COLO668 (cell line): ENCODE data around the gene SLC16A9.
"Not testable (repeated sequence)": the region's sequence is repeated elsewhere in the genome, so short reads cannot be mapped to it uniquely, and the experiment has no call there.

Source experiments
- DNase-seq: peaks from one replicate; lab custom pipeline; 2025; ENCODE audit not compliant: unreplicated experiment; lab: John Stamatoyannopoulos, UW

The SLC16A9 gene

GRCh38 chr10:59677253-59677831 lies 32.3 kb downstream of the SLC16A9 start:
- no peak for DNase-seq

- no peak for DNase-seq
These were observed 33.8 kb downstream of the SLC16A9 start for GRCh38 chr10:59675812-59676211.

GRCh38 chr10:59674215-59674836 lies 35.3 kb downstream of the SLC16A9 start:
- no peak for DNase-seq

GRCh38 chr10:59672150-59672875 lies 37.3 kb downstream of the SLC16A9 start:
- no peak for DNase-seq

- DNase-seq: no peak
These were observed 39.4 kb downstream of the SLC16A9 start for GRCh38 chr10:59670269-59670668.

- DNase-seq: no peak
These were observed 41.6 kb downstream of the SLC16A9 start for GRCh38 chr10:59668096-59668495.

DNA sequence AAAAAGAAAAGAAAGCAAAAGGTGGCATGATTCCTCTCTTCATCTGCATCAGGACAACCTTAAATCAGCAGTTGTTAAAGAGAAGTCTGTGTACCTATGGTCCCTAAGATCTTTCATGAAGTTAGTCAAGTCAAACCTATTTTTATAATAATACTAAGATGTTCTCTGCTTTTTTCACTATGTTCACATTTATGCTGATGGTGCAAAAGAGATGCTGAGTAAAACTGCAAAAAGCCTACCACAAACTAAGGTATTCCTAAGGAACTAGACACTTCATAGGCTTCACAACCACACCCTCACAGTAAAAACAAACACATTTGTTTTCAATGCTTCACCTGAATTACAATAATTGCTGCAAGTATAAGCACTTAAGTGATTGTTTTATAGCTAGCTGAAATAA lies 43.3 kb downstream of the SLC16A9 start:
- DNase-seq: no peak

- not testable (repeated sequence) for DNase-seq
These were observed 46.4 kb downstream of the SLC16A9 start for GRCh38 chr10:59663213-59663612.

DNA sequence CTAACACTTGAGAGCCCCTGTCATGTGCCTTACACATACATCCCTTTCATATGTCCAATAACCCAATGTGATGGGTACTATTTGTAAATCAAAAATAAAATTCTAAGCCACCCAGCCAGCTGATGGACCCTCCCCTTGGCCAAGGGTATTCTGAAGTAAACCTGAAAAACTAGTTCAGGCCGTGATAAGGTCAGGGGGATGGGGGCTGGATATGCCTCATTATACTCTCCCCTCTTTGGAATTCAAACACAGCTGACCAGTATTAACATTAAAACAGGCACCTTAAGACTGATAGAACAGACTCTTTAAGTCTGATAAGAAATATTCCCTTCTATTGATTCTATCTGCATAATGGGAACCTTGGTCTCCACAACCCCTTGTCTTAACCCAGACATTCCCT lies 51.9 kb downstream of the SLC16A9 start:
- DNase-seq: no peak

- DNase-seq: no peak
These were observed 54.3 kb downstream of the SLC16A9 start for GRCh38 chr10:59655309-59655708.

DNA sequence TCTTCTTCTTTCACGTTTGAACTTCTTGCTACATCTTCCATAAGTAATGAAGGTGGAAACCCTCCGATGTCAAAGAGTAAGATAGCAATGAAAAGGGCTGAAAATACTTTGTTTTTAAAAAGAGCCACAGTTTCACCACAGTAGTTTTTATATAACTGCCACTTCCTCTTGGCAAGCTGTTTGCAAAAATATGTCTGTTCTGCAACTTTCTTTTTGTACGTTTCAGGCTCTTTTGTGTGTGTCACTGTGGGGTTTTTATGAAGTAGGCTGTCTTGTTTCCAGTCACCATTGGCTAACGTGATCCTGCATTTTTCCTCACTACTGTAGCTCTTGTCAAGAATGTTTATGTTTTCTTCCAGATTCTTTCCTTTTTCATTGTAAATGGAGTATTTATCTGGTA lies 55.6 kb downstream of the SLC16A9 start:
- no peak for DNase-seq

GRCh38 chr10:59651902-59652301 lies 57.7 kb downstream of the SLC16A9 start:
- no peak for DNase-seq

GRCh38 chr10:59649606-59650346 lies 59.9 kb downstream of the SLC16A9 start:
- no peak for DNase-seq

GRCh38 chr10:59648711-59649201 lies 60.9 kb downstream of the SLC16A9 start:
- no peak for DNase-seq

DNA sequence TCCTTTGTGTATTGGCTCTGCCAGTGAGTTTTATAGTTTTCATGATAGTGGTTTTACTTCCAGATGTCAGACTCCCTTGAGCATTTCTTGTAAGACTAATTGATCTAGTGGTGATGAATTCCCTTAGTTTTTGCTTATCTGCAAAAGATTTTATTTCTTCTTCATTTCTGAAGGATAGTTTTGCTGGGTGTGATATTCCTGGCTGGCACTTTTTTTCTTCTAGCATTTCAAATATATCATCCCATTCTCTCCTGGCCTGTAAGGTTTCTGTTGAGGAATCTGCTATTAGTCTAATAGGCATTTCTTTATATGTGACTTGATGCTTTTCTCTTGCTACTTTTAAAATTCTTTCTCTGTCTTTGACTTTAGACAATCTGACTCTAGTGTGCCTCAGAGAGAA lies 64.8 kb downstream of the SLC16A9 start:
- no peak for DNase-seq

DNA sequence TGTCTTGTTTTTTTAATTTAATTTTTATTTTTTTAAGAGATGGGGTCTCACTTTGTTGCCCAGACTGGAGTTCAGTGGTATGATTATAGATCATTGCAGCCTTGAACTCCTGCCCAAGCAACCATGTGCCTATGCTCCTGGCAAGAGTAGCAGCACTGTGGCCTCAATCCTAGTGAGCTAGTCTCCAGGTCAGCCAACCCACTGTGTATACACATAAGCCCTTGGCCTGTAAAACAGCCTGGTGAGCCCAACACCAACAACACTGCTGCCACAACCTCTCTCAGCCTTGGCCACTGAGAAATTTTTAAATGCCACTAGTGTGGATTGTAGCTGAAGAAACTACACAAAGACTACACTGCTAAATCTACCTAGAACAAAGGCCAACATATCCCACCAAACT lies 68.0 kb downstream of the SLC16A9 start:
- not testable (repeated sequence) for DNase-seq

- no peak for DNase-seq
These were observed 74.0 kb downstream of the SLC16A9 start for GRCh38 chr10:59635502-59636290.

DNA sequence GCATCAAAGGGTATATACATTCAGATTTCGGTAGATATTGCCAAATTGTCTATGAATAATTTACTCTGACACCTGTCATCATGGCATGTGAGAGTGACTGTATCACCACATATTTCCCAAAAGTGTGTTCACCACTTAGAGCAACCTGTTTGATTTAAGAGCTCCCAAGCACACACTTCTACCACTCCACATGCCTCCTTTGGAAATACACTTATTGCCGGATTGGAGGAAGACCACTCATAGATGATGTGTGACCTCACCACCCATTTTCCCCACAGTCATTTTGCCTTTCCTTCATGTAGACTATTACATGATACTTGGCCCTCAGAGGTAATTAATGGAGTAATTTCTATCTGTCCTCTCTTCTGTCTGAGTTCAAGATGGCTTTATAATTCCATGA lies 75.5 kb downstream of the SLC16A9 start:
- DNase-seq: no peak

DNA sequence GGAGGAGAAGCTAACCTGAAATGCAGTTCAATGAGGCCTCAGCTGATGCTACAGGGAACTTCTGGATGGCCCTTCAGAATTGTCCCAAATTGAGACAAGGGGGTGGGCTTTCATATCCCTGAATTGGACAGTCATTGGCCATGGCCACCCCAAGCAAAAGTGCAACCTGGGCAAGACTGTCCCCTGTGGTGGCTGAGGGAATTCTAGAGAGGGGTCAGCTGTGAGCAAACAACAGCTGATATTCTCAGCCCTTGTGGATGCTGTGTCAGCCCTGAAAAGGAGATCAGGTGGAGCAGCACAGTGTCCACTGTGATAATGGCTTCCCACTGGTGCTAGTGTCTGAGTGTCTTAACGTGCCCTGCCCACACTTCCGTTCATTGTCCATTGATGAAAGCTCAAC lies 76.6 kb downstream of the SLC16A9 start:
- no peak for DNase-seq

- no peak for DNase-seq
These were observed 77.5 kb downstream of the SLC16A9 start for GRCh38 chr10:59631882-59632807.
